ENCODE measurements around the gene CADPS.

DNA sequence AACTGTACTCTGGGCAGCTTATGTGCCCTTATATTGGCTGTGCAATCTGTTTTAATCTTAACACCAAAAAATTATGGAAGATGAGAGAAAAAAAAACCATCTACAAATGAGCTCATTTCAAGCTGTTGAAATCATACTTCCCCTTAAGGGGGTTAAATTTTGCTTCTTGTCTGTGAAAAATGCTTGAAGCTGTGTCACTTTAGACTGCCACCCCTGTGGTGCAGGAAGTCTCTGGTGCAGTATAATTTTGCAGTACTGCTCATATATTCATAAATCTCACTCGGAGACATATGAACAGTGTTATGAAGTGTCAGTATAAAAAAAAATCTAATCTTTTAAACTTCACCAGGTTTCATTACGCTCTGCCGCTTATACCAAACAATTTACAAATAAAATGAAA is 471.5 kb downstream of the CADPS start:
- TF ChIP-seq POLR2AphosphoS5 (IDR thresholded peaks at IDR 0.05; ENCODE audit: low read depth, low read length) (no peak), SIN3A (IDR thresholded peaks at IDR 0.05; ENCODE audit: borderline replicate concordance, insufficient read depth, low read length) (no peak), TAF1 (IDR thresholded peaks at IDR 0.05; ENCODE audit: borderline replicate concordance, insufficient read depth, low read length) (no peak), FOXP2 (optimal IDR thresholded peaks at IDR 0.05; ENCODE audit: borderline replicate concordance, extremely low read depth, extremely low read length, insufficient read depth) (no peak)
- TF ChIP-seq, protein P1, sequence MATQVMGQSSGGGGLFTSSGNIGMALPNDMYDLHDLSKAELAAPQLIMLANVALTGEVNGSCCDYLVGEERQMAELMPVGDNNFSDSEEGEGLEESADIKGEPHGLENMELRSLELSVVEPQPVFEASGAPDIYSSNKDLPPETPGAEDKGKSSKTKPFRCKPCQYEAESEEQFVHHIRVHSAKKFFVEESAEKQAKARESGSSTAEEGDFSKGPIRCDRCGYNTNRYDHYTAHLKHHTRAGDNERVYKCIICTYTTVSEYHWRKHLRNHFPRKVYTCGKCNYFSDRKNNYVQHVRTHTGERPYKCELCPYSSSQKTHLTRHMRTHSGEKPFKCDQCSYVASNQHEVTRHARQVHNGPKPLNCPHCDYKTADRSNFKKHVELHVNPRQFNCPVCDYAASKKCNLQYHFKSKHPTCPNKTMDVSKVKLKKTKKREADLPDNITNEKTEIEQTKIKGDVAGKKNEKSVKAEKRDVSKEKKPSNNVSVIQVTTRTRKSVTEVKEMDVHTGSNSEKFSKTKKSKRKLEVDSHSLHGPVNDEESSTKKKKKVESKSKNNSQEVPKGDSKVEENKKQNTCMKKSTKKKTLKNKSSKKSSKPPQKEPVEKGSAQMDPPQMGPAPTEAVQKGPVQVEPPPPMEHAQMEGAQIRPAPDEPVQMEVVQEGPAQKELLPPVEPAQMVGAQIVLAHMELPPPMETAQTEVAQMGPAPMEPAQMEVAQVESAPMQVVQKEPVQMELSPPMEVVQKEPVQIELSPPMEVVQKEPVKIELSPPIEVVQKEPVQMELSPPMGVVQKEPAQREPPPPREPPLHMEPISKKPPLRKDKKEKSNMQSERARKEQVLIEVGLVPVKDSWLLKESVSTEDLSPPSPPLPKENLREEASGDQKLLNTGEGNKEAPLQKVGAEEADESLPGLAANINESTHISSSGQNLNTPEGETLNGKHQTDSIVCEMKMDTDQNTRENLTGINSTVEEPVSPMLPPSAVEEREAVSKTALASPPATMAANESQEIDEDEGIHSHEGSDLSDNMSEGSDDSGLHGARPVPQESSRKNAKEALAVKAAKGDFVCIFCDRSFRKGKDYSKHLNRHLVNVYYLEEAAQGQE (IDR thresholded peaks at IDR 0.05; ENCODE audit: insufficient read depth in 1 of 2, low read depth in 2 of 2, low read length in 2 of 2), result no peak

Data from PFSK-1 (cell line).